Trophoblast cell (in vitro differentiated cells and primary cell): Measurements from ENCODE around the gene NTSR1.

ENCODE experiments used
- DNase-seq, 2 donors: peaks; one replicate each; pipeline ENCODE4 v3.0.0-alpha.2; 2016
- H2AFZ ChIP-seq: 2 replicates; pipeline ENCODE4 v1.6.1; 2013; ENCODE audit warnings: low read length, moderate library complexity, mild to moderate bottlenecking; ENCODE audit not compliant: insufficient read depth, poor library complexity
- H2AK5ac ChIP-seq: 2 replicates; pipeline ENCODE4 v1.6.1; 2013; ENCODE audit warnings: mild to moderate bottlenecking, low read length
- H2BK120ac ChIP-seq: 2 replicates; pipeline ENCODE4 v1.6.1; 2013; ENCODE audit warnings: low read length, mild to moderate bottlenecking, moderate library complexity; ENCODE audit not compliant: insufficient read depth, poor library complexity
- H2BK12ac ChIP-seq: 2 replicates; pipeline ENCODE4 v1.6.1; 2013; ENCODE audit warnings: mild to moderate bottlenecking, low read length, moderate library complexity
- H2BK5ac ChIP-seq: 2 replicates; pipeline ENCODE4 v1.6.1; 2013; ENCODE audit warnings: low read length, low read depth, moderate library complexity, mild to moderate bottlenecking; ENCODE audit not compliant: poor library complexity
- H3K14ac ChIP-seq: 2 replicates; pipeline ENCODE4 v1.6.1; 2013; ENCODE audit warnings: mild to moderate bottlenecking, low read length
- H3K18ac ChIP-seq: 2 replicates; pipeline ENCODE4 v1.6.1; 2013; ENCODE audit warnings: mild to moderate bottlenecking, low read length
- H3K23ac ChIP-seq: 2 replicates; pipeline ENCODE4 v1.6.1; 2013; ENCODE audit warnings: low read length
- H3K27ac ChIP-seq: 2 replicates; pipeline ENCODE4 v1.5.1; 2013; ENCODE audit warnings: low read depth, mild to moderate bottlenecking, inconsistent platforms, low read length, moderate library complexity
- H3K27me3 ChIP-seq: 2 replicates; pipeline ENCODE4 v1.6.1; 2013; ENCODE audit warnings: inconsistent platforms, mild to moderate bottlenecking, low read length, moderate library complexity; ENCODE audit not compliant: insufficient read depth
- H3K36me3 ChIP-seq, 2 experiments: 1 replicate in 1 of 2; 2 replicates in 1 of 2; pipeline ENCODE4 v1.6.1; 2013; ENCODE audit warnings: low read length in 2 of 2, mild to moderate bottlenecking in 2 of 2, moderate library complexity in 1 of 2; ENCODE audit not compliant: insufficient read depth in 2 of 2, control insufficient read depth in 1 of 2
- H3K4ac ChIP-seq: 2 replicates; pipeline ENCODE4 v1.6.1; 2013; ENCODE audit warnings: low read depth, mild to moderate bottlenecking, low read length, moderate library complexity
- H3K4me1 ChIP-seq, 2 experiments: 1 replicate in 1 of 2; 2 replicates in 1 of 2; pipeline ENCODE4 v1.6.1; 2013; ENCODE audit warnings: low read length in 2 of 2, mild to moderate bottlenecking in 2 of 2, moderate library complexity in 1 of 2; ENCODE audit not compliant: insufficient read depth in 2 of 2, control insufficient read depth in 1 of 2
- H3K4me2 ChIP-seq: 2 replicates; pipeline ENCODE4 v1.6.1; 2013; ENCODE audit warnings: inconsistent platforms, mild to moderate bottlenecking, low read length, moderate library complexity
- H3K4me3 ChIP-seq: 2 replicates; pipeline ENCODE4 v1.5.1; 2013; ENCODE audit warnings: mild to moderate bottlenecking, low read depth, low read length, inconsistent platforms
- H3K79me1 ChIP-seq: one replicate; pipeline ENCODE4 v1.6.1; 2013; ENCODE audit warnings: low read length
- H3K79me2 ChIP-seq: 2 replicates; pipeline ENCODE4 v1.6.1; 2013; ENCODE audit warnings: low read length, mild to moderate bottlenecking; ENCODE audit not compliant: control insufficient read depth, insufficient read depth, poor library complexity
- H3K9ac ChIP-seq: 2 replicates; pipeline ENCODE4 v1.6.1; 2013; ENCODE audit warnings: mild to moderate bottlenecking, low read length
- H3K9me3 ChIP-seq: 2 replicates; pipeline ENCODE4 v1.6.1; 2013; ENCODE audit warnings: low read depth, mild to moderate bottlenecking, control low read depth, inconsistent platforms, low read length; ENCODE audit not compliant: insufficient read depth
- H4K12ac ChIP-seq: 2 replicates; pipeline ENCODE4 v1.6.1; 2013; ENCODE audit warnings: low read depth, mild to moderate bottlenecking, low read length, moderate library complexity
- H4K8ac ChIP-seq: 2 replicates; pipeline ENCODE4 v1.6.1; 2013; ENCODE audit warnings: low read depth, mild to moderate bottlenecking, low read length, moderate library complexity
- H4K91ac ChIP-seq: one replicate; pipeline ENCODE4 v1.6.1; 2013; ENCODE audit warnings: low read depth, mild to moderate bottlenecking, low read length, moderate library complexity
- WGBS: extraction: QIAGEN DNeasy Blood & Tissue Kit; methylation state at CpG from one replicate; pipeline ENCODE4 v1.1.7; 2013; ENCODE audit warnings: missing lambda C conversion rate; ENCODE audit not compliant: insufficient read length, insufficient coverage; ENCODE audit errors: extremely low coverage; 5-methylcytosine and 5-hydroxymethylcytosine counted together

NTSR1 gene

DNA sequence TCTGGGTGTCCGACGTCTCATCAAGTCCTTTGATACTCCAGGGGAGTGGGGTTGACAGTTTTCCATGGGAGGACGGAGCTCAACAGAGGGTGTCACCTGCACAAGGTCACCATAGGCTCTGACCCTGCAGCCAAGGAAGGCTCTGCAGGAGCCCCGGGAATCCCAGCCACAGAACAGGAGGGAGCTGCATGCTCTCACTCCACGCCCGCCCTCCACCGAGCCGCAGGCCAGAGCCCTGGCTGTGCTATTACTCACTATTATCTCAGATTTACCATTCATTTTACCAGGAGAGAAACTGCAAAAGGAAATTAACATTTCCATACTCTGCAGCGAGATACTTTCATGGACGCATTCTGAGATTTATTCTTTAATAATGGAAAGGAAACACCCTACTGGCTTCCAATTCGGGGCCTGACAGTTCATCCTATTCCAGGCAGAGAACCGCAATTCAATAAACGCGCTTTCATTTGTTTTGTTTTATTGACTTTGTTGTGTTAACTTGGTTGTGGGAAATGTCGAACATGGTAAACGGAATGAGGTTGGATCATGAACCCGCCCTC, 18.3 kb upstream of the NTSR1 start:
- Histone ChIP-seq H3K18ac (no peak overlapping the region), H3K27me3 (no peaks in the 10 kb centered on the region), H3K4me2 (no peak overlapping the region), H3K4me1 (no peaks in the 10 kb centered on the region), H4K91ac (no peak overlapping the region), H3K9ac (no peak overlapping the region), H4K12ac (no peak overlapping the region), H2BK5ac (no peak overlapping the region), H2AFZ (no peak overlapping the region), H3K4me3 (no peak overlapping the region), H3K27ac (no peak overlapping the region), H3K23ac (no peak overlapping the region), H2AK5ac (no peak overlapping the region), H3K36me3 (no peaks in the 10 kb centered on the region), H2BK120ac (no peak overlapping the region), H3K14ac (no peak overlapping the region), H3K79me2 (no peaks in the 10 kb centered on the region), H2BK12ac (no peak overlapping the region), H3K79me1 (no peaks in the 10 kb centered on the region), H3K4ac (no peak overlapping the region), H4K8ac (no peak overlapping the region), H3K9me3 (no peaks in the 10 kb centered on the region)
- WGBS = no CpG with 5 or more reads among the region's 17 CpGs
- no peak for DNase-seq

DNA sequence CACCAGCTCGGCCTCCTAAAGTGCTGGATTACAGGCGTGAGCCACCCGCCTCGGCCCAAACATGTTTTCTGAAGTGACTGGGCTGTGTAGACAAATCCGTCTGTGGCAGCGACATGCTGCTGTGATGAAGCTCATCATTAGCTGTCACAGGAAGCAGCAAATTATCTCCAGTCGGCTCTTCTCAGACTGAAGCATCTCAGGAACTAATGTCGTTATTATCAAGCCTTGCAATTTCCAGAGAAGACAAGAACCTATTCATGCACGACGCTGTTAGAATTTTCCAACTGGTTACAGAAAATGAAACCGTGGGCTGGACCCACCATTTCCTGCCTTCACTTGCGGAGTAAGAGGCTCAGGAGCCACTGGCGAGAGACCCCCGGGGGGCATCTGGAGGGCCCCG, 17.1 kb upstream of the NTSR1 start:
- no peak overlapping the region for H3K4me2 ChIP-seq
- H3K18ac ChIP-seq = no peak overlapping the region
- WGBS = no CpG with 5 or more reads among the region's 15 CpGs
- no peak overlapping the region for H4K8ac ChIP-seq
- no peak overlapping the region for H4K12ac ChIP-seq
- no peaks in the 10 kb centered on the region for H3K27me3 ChIP-seq
- no peak overlapping the region for H3K14ac ChIP-seq
- no peaks in the 10 kb centered on the region for H3K4me1 ChIP-seq
- peaks cover 2% of the 10 kb centered on the region for H3K9me3 ChIP-seq
- H2AK5ac ChIP-seq = no peak overlapping the region
- no peak for DNase-seq
- no peak overlapping the region for H2BK12ac ChIP-seq
- no peak overlapping the region for H2AFZ ChIP-seq
- H3K9ac ChIP-seq = no peak overlapping the region
- no peaks in the 10 kb centered on the region for H3K79me1 ChIP-seq
- H3K36me3 ChIP-seq = no peaks in the 10 kb centered on the region
- no peak overlapping the region for H3K23ac ChIP-seq
- H4K91ac ChIP-seq = no peak overlapping the region
- H3K27ac ChIP-seq = no peak overlapping the region
- H2BK120ac ChIP-seq = no peak overlapping the region
- H3K4me3 ChIP-seq = no peak overlapping the region
- H3K79me2 ChIP-seq = no peaks in the 10 kb centered on the region
- no peak overlapping the region for H2BK5ac ChIP-seq
- H3K4ac ChIP-seq = no peak overlapping the region

DNA sequence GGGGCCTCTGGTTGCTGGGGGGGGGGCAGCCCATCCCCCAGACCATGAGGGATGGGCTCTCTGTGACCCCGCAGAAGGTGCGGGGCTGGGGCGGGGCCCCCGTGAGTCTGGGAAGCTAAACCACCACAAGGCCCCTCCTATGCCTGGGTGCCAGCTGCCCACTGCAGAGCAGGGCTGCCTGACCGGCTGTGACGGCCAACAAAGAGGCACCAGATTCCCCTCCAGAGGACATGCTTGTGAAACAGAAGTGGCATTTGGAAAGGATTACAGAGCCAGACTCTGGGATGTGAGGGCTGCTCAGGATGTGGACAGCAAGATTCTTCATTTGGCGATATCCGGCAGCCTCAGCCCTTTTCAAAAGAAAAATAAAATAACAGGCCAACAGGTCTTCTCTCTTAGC, 16.5 kb upstream of the NTSR1 start:
- Histone ChIP-seq H2BK120ac (no peak overlapping the region), H3K4me1 (no peaks in the 10 kb centered on the region), H3K9me3 (peaks cover 2% of the 10 kb centered on the region), H2BK12ac (no peak overlapping the region), H4K12ac (no peak overlapping the region), H3K4me2 (no peak overlapping the region), H2AFZ (no peak overlapping the region), H4K8ac (no peak overlapping the region), H3K36me3 (no peaks in the 10 kb centered on the region), H2AK5ac (no peak overlapping the region), H3K27me3 (no peaks in the 10 kb centered on the region), H3K14ac (no peak overlapping the region), H3K4me3 (no peak overlapping the region), H3K79me1 (no peaks in the 10 kb centered on the region), H3K79me2 (no peaks in the 10 kb centered on the region), H4K91ac (no peak overlapping the region), H3K9ac (no peak overlapping the region), H3K27ac (no peak overlapping the region), H3K23ac (no peak overlapping the region), H3K18ac (no peak overlapping the region), H2BK5ac (no peak overlapping the region), H3K4ac (no peak overlapping the region)
- WGBS = no CpG with 5 or more reads among the region's 8 CpGs
- no peak for DNase-seq

DNA sequence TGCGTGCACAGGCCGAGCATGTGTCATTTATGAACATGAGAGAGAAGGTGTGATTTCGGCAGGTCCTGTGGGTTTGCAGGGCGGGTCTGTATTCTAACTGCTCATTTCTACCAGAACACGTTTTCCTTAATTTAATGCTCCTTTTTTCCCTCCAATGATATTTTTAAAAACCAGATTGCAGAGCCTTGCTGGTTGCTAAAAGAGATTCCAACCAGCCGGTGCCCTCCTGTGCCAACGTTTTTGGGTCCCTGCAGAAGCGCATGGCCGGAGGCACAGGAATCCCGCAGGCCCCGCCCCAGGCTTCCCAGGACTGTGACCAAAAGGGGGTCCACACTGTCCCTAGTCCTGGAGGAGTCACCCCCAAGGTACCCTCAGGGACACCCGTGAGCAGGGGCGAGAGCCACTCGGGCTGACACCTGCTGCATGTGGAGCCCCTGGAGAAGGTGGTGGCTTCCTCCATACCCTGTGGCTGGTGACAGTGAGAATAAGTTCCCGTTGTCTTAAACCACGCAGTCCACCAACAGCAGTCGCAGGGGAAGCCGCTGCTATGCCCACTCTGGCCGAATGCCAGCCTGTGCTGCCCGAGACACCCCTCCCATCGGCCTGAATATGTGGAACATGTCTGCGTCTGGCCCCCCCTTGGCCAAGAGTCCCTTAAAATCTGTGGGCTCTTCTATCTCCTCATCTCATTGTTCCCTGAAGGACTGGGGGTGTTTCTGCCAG, 15.7 kb upstream of the NTSR1 start:
- no CpG with 5 or more reads among the region's 22 CpGs for WGBS
- H3K79me1 ChIP-seq = no peaks in the 10 kb centered on the region
- no peak overlapping the region for H3K9ac ChIP-seq
- DNase-seq = no peak
- H2AFZ ChIP-seq = no peak overlapping the region
- no peak overlapping the region for H2BK5ac ChIP-seq
- H3K79me2 ChIP-seq = no peaks in the 10 kb centered on the region
- H3K9me3 ChIP-seq = peaks cover 2% of the 10 kb centered on the region
- no peaks in the 10 kb centered on the region for H3K4me1 ChIP-seq
- no peak overlapping the region for H3K23ac ChIP-seq
- H3K4ac ChIP-seq = no peak overlapping the region
- no peak overlapping the region for H2AK5ac ChIP-seq
- H2BK12ac ChIP-seq = no peak overlapping the region
- no peak overlapping the region for H4K8ac ChIP-seq
- no peak overlapping the region for H3K4me3 ChIP-seq
- H3K18ac ChIP-seq = no peak overlapping the region
- no peak overlapping the region for H4K91ac ChIP-seq
- H3K27ac ChIP-seq = no peak overlapping the region
- no peak overlapping the region for H3K14ac ChIP-seq
- H4K12ac ChIP-seq = no peak overlapping the region
- H2BK120ac ChIP-seq = no peak overlapping the region
- H3K36me3 ChIP-seq = no peaks in the 10 kb centered on the region
- no peaks in the 10 kb centered on the region for H3K27me3 ChIP-seq
- H3K4me2 ChIP-seq = no peak overlapping the region
